Stimulated activated CD4-positive, alpha-beta T cell treated with anti-CD3 and anti-CD28 coated beads, Interleukin-1b, Interleukin-23, amount 100 ng/mL, for 1 hour (primary cell): ENCODE data around the gene MGMT.

Experiments
- DNase-seq, 2 donors: peaks; one replicate each; pipeline ENCODE4 v3.0.0-alpha.2; 2020; ENCODE audit warnings: low read depth in 2 of 2

MGMT gene

DNA sequence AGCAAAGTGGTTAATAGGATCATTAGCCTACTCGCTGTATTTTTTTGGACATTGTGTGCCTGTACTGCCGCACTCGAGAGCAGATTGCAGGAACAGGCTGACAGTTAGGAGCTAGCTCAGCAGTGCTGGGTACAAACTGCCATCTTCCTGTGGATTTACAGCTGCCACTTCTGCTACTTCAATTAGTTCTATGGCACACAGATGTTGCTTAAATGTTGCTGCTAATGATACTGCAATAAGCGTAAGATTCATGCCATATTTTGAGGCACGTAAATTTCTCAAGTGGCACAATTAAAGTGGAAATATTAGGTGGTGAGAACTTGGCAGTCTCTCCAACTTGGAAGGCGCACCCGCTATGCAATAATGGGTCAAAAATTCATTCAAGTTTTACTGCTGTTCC is 325.1 kb downstream of the MGMT start:
- DNase-seq = no peak

DNA sequence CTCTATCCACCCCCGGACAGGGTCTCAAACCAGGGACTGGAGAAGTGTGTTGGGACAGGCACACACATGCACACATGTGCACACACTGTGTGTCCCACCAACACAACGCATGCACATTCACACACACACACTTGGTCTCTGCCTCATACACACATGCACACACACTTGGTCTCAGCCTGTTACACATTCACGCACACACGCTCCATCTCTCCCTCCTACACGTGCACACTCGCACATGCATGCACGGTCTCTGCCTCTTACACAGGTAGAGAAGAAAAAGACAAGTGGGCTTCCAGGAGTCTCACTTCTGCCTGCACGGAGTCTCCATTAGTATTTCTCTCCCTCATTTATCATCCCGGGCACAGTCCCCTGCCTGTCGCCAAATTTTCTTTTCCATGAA is 325.8 kb downstream of the MGMT start:
- no peak for DNase-seq

DNA sequence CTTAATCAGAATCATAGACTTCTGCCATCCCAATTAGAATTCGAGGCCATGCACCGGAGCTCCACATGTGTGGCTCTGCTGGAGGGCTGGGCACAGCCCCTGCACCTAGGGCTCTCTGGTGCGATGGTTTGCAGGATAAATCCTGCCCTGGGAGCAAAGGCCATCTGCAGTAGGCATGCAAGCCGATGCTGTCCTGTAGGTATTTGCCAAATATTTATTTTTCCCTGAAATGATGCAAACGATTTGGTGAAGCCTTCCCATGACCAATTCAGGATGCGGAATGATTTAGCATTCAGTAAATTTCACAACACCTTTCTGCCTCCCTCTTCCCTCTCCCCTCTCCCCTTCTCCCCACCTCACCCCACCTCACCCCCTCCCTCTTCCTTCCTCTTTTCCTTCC is 326.4 kb downstream of the MGMT start:
- DNase-seq = no peak

DNA sequence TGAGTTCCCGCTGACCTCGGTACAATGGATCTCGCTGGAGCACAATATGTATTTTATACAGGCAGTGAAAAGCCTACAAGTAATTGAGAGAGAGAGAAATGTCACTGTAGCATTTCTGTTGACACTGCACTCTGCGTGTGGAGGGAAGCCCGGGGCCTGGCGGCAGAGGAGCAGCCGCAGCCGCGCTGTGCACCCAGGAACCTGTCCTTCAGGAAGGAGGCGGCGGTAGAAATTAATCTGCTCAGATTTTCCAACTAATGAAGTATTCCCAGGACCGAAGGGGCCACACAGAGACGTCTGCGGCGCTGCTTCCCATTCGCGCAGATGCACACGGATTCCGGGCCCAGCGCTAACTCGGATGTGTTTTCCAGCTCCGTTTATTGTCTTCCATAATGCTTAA is 327.0 kb downstream of the MGMT start:
- no peak for DNase-seq

DNA sequence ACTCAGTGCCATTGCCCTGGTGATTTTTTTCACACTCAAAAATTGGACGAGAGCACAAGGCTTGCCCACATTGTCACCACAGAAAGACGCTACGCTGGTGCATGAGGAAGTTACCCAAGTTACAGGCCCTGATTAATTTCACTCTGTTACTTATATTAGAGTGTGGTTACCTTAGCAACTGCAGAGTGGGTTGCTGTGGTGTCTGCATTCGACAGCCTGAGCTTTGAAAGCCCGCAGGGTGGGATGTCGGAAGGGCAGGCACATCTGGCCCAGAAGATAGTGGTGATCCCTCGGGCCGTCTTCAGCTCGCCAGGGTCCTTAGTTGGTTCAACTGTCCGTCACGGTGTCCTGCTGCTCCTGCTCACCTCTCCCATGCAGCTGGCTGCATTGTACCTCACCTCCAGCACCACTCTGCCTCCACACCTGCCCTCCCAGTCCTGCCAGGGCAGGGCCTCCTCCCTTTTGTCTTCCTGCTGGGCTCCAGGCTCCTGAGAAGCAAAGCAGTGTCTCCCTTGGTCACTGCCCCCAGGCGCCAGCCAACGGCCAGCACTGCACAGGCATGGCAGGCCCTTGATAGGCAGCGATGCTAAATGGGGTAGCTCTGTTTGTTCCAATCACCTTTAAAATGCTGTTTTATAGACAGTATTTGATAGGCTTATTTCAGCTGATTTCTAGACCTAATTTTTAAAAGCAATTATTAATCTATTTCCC is 329.8 kb downstream of the MGMT start:
- no peak for DNase-seq

DNA sequence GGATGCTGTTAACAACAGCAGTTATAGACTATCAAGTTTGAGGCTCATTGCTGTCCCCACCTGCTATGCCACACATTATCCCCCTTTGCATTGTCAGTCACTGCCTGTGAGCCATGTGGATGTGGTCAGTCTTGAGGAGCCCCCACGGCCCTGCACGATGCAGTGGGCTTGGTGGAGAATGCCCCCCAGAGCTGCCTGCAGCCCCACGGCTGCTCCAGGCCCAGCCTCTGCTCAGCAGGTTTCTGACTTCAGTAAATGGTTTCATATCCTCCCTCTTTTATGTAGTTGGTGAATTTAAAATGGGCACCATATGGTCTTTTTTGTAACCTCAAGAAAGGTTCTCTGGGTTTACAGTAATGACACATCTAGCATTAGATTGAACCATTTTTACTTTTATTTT is 332.9 kb downstream of the MGMT start:
- no peak for DNase-seq

DNA sequence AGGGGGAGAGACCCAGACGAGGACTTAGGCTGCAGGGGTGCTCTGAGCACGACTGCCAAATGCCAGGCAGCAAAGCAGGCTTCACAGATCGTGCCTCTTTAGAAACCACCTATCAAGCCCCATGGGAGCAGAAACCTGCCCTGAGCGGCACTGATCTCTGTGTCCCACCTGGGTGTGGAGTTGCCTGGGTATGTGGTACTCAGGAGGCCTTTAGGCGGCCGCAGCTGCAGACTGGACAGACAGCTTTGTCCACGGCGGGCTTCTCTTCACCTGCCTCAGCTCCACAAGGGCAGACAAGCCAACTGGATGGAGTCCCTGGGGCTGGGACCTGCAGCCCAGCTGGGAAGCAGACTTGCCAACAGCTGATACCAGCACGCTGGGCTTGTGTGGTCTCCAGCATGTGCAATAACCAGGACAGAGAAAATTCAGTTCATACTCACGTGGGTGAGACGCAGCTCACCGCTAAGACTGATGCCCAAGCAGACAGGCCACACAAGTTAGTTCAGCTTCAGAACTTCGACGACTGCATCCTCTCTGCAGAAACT is 333.8 kb downstream of the MGMT start:
- DNase-seq = no peak

DNA sequence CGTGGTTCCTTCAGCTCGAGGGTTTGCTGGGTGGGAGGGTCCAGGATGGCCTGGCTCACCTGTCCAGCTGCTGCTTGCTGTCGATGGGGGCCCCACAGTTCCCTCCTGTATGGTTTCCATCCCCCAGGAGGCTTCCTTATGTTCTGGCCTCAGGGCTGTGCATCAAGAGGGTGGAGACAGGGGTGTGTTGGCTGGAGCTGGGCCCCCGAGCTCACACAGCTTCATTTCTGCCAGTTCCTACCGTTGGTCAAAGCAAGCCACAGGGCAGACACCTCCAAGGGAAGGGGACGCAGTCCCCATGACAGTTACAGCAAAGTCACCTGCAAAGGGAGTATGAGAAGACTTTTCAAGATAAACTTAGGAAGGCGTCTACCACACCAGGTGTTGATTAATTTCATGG is 340.2 kb downstream of the MGMT start:
- no peak for DNase-seq

DNA sequence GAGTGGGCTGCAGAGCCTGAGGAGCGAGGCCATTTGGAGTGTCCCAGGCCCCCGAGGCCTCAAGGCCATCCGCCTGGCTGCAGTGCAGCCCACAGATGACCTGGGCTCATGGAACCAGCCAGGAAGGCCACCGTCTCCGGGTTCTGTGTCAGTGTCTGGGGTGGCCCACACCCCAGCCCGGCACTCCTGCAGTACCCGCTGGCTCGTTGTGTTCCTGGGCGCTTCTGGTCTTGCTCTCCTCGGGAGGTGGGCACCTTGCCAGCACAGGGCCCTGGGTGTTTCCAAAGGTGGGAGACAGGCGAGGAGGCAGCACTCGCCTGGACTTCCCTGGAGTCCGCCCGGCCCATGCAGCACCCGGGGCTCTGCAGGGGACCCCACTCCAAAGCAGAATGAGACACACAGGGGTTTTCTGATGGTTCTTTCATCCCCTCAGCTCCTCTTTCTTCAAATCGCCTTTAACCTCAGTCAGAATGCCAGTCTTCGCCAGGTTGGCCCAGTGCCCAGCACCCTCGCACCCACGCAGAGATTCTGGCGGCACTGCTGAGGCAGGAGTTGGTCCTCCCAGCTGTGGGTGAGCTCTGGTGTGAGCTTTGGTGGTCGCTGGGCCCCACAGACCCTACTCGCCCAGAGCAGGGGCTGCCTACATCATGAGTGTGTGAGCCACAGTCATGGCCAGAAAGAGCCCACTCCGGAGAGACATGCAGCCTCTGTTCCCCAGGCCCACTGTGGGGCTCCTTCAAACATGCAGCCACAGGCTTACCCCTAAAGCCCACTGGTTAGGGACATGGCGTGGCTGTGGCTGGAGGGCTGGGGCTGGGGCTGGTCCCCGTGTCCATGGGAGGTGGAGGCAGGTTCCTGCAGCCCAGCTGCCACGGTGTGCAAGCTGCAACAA is 341.3 kb downstream of the MGMT start:
- DNase-seq = no peak

DNA sequence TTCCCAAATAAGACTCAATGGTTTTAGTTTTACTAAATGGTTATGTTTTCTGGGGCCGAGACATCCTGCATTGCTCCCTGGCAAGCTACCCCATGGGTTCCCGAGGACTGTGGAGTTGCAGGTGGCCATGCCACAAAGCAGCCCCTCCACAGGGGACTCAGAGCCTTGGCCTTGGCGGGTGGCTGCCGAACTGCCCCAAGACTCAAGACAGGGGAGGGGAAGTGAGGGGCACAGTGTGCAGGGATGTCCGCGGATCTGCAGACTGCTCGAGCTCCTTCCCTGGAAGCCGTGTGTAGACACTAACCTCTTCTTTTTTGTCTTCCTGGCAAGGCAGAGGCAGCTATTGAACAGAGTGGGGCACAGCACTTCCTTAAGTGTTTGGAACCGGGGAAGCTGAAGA is 342.4 kb downstream of the MGMT start:
- DNase-seq = no peak

DNA sequence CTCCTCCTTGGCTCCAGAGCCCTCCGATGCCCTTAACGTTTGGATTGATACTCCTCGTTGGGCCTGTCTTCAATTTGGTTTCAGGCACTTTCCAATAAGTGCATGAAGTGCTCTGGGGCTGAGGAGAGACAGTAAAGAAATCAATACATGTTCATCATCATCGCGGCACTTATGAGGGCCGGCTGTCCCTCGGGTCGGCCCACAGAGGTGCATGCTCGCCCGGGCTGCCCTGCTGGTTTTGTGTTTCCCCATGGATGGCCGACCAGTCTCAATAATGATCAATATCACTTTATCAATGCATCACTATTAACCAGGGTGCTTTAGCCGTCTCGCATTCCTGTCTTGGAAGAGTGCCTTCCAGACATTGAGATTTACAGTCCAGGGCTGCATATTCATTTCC is 342.8 kb downstream of the MGMT start:
- DNase-seq = no peak

DNA sequence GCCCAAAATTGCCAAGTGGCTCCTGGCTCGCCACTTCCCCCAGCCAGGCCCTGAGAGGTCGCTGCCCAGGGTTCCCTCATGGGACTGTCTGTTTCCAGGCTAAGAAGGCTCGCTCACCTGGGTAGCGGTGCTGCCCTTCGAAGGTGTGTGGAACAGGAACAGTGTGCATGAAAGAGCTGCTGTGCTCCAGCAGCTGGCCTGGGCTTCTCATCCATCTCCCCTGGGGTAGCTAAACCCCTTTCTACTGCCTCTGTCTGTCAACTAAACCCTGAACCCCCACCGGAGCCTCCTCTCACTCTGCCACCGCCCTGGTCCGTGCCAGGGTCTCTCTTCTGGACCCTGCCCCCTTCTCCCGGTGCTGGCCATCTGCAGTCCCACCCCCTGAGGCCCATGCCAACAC is 344.2 kb downstream of the MGMT start:
- no peak for DNase-seq

DNA sequence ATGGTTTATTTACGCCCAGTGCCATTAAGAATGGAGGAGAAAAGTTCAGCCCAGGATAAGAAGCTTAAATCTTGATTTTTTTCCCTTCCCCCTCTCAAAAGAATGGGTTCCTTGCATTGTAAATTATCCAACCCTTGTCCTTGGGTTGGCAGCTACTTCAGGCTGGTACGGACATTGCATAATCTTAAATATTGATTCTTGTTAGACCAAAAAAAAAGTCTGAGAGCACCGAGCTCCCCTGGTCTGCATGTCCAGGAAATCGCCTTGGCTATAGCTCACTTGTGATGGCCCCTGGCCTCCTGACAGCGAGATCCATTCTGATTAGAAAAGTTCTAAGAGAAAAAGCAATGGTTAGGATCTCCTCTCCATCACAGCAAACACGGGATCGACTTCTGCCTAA is 345.4 kb downstream of the MGMT start:
- DNase-seq = no peak

DNA sequence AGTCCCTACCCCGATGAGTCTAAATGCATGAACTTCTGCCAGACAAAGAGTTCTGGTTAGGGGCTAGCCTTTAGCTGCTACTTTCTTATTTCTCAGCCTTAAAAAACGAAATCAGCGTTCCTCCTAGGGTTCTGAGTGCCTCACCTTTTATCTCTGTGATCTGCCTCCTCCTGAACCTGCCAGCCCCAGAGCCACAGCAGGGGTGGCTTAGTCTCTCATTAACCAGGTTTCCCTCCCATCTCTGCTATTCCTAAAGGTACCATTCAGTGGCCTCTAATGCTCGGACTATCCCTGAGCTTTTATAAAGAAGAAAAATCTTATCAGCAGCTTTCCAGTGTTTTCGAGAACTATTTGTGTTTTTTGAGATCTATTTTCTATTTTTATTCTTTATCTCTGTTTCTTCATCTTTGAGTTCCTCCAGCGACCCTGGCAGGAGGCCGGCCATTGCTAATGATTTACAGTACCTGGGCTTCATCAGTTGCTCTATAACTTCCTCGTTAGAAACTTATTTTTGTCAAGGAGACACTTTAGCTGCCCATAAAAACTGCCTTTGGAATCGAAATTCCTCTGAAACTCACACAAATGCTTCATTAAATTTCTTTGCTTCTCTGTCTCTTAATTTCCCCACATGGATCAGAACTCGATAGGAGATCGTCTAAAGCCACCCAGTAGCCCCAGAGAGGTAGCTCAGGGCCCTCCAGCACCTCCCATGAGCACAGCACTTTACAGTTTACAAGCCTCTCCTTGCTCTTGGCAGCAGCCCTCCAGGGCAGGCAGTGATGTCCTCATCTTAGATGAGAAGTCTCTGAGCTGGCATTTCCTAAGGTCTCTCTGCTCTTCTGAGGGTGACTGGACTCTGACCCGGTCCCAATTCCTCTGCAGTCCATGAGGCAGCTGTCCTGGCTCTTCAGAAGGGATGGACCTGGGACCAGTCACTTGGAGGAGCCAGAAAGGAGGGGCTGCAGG is 347.9 kb downstream of the MGMT start:
- no peak for DNase-seq

DNA sequence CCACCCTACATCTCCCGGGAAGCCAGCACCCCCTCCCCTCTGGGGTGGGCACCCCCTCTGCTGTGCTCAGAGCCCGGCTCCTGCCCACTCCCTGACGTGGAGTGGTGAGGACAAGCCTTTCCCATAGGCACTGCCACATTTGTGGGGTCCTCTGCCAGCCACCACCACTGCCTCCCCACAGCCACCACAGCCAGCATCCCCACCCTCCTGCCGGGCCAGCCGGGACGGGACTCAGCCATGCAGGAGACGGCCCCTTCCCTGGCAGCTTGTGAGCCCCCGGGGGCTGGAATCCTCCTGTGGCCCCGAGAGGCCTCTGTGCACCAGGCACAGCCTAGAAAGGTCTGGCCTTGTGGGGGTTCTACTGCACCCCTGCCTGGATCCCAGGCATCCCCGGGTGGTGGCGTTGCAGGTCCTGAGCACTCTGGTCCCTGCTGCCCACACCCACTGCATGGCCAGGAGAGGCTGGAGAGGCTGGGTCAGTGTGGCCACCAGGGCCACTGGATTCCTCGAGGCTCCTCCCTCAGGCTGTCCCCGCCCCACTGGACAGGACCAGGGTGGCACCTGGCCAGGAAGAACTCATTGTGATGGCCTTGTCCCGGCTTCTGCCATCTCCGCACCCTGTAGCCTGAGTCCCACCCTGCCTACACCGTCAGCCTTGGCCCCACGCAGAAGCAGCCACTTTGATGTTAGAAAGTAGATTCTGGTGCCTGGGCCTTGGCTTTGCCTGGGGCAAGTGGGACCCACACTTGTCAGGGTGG is 349.0 kb downstream of the MGMT start:
- no peak for DNase-seq

DNA sequence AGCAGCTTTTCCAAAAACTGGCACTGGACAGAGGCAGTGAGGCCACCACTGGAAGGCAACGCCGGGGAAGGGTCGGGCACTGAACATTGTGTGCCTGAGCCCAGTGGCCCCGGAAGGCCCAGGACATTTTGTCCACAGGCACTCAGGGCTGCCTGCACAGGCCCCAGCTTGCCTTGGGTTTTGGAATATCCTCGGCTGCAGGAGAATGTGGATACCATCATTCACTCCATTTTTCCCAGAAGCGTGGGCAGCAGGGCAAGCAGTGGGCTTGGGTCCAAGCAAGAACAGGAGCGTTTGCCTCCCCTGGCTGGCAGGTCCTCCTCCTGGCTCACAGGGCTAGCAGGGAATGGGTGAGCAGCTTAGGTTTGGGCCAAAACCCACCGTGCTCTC is 349.6 kb downstream of the MGMT start:
- DNase-seq = no peak
